Activated CD4-positive, alpha-beta memory T cell treated with anti-CD3 and anti-CD28 coated beads, Interleukin-2, amount 10 ng/mL, durations not matched to agents 7 days and 5 days (primary cell): ENCODE measurements around the gene FNTB. TPM values are rescaled to one million over a fixed set of nuclear protein-coding genes. Genes with fewer than 3 reads are reported as not detected.

Experiments
- CTCF ChIA-PET: fragments of 350-600 bp; sonication (Branson Sonifier 250); formaldehyde crosslinking; loops from one replicate; lab custom pipeline; 2021; ENCODE audit warnings: antibody characterized with exemption, inconsistent platforms; lab: Charles Lee
- POLR2A ChIA-PET: fragments of 350-600 bp; sonication (Branson Sonifier 250); formaldehyde crosslinking; loops from one replicate; lab custom pipeline; 2021; ENCODE audit warnings: antibody characterized with exemption; lab: Charles Lee
- DNase-seq: peaks from one replicate; pipeline ENCODE4 v3.0.0-alpha.2; 2020
- H3K27ac Mint-ChIP-seq: one replicate; pipeline ENCODE4 v1.8.0; 2021; ENCODE audit warnings: mild to moderate bottlenecking, mixed read lengths
- H3K27me3 Mint-ChIP-seq: one replicate; pipeline ENCODE4 v1.8.0; 2021; ENCODE audit warnings: mixed read lengths
- H3K36me3 Mint-ChIP-seq: one replicate; pipeline ENCODE4 v1.8.0; 2021; ENCODE audit warnings: low read depth, mixed read lengths
- H3K4me1 Mint-ChIP-seq: one replicate; pipeline ENCODE4 v1.8.0; 2021; ENCODE audit warnings: mixed read lengths
- H3K4me3 Mint-ChIP-seq: one replicate; pipeline ENCODE4 v1.8.0; 2021; ENCODE audit warnings: mild to moderate bottlenecking, mixed read lengths
- H3K9me3 Mint-ChIP-seq: one replicate; pipeline ENCODE4 v1.8.0; 2021; ENCODE audit warnings: mixed read lengths
- total RNA-seq, 2 experiments: library from RNA; stranded (reverse); gene quantifications; one replicate each; pipeline ENCODE4 v1.2.3, GENCODE V29; 2021

The FNTB gene
- total RNA-seq, 2 experiments from 2014 or later: 12.3 to 16.1 TPM

- peaks cover 32% of the 10 kb centered on the region for H3K36me3 Mint-ChIP-seq
- H3K4me1 Mint-ChIP-seq: peaks cover 8% of the 10 kb centered on the region
- POLR2A ChIA-PET: no interaction called here
- no peaks in the 10 kb centered on the region for H3K9me3 Mint-ChIP-seq
- no peak overlapping the region for H3K4me3 Mint-ChIP-seq
- CTCF ChIA-PET: interaction anchor here (1.5 kb wide), 1 partner anchor 14 kb away, joined by 3 read pairs; no protein-coding TSS in a partner anchor
- DNase-seq: no peak
- no peaks in the 10 kb centered on the region for H3K27me3 Mint-ChIP-seq
- no peak overlapping the region for H3K27ac Mint-ChIP-seq
Observed at GRCh38 chr14:65053466-65053865, 66.8 kb downstream of the FNTB start.

GRCh38 chr14:65054471-65055085 lies 67.9 kb downstream of the FNTB start:
- Mint-ChIP-seq H3K4me1 (peaks cover 3% of the 10 kb centered on the region), H3K27me3 (no peaks in the 10 kb centered on the region), H3K9me3 (no peaks in the 10 kb centered on the region), H3K36me3 (peaks cover 34% of the 10 kb centered on the region), H3K4me3 (no peak overlapping the region), H3K27ac (no peak overlapping the region)
- DNase-seq: no peak
- ChIA-PET CTCF (interaction anchor here (1.5 kb wide), 1 partner anchor 13 kb away, joined by 3 read pairs; no protein-coding TSS in a partner anchor), POLR2A (interaction anchor here (0.8 kb wide), 1 partner anchor 68 kb away, joined by 3 read pairs; the partner anchor contains the start of gene FNTB)

- CTCF ChIA-PET: no interaction called here
- no peaks in the 10 kb centered on the region for H3K9me3 Mint-ChIP-seq
- H3K4me1 Mint-ChIP-seq: peaks cover 2% of the 10 kb centered on the region
- H3K27me3 Mint-ChIP-seq: no peaks in the 10 kb centered on the region
- no peak for DNase-seq
- H3K27ac Mint-ChIP-seq: no peak overlapping the region
- no peak overlapping the region for H3K4me3 Mint-ChIP-seq
- H3K36me3 Mint-ChIP-seq: peaks cover 50% of the 10 kb centered on the region
- POLR2A ChIA-PET: no interaction called here
Observed at GRCh38 chr14:65057695-65058094, 71.0 kb downstream of the FNTB start.

GRCh38 chr14:65062096-65063075 lies 75.7 kb downstream of the FNTB start:
- ChIA-PET POLR2A (no interaction called here), CTCF (no interaction called here)
- Mint-ChIP-seq H3K27me3 (no peaks in the 10 kb centered on the region), H3K4me3 (no peak overlapping the region), H3K36me3 (peaks cover 66% of the 10 kb centered on the region), H3K27ac (no peak overlapping the region), H3K4me1 (no peaks in the 10 kb centered on the region), H3K9me3 (no peaks in the 10 kb centered on the region)
- DNase-seq: no peak

GRCh38 chr14:65065719-65066118 lies 79.0 kb downstream of the FNTB start:
- no peak for DNase-seq
- Mint-ChIP-seq H3K27ac (no peak overlapping the region), H3K36me3 (peaks cover 57% of the 10 kb centered on the region), H3K4me1 (no peaks in the 10 kb centered on the region), H3K9me3 (no peaks in the 10 kb centered on the region), H3K27me3 (no peaks in the 10 kb centered on the region), H3K4me3 (no peak overlapping the region)
- ChIA-PET CTCF (no interaction called here), POLR2A (interaction anchor here (1.4 kb wide), 1 partner anchor 32 kb away, joined by 3 read pairs; no protein-coding TSS in a partner anchor)

- H3K9me3 Mint-ChIP-seq: no peaks in the 10 kb centered on the region
- H3K36me3 Mint-ChIP-seq: peaks cover 33% of the 10 kb centered on the region
- DNase-seq: no peak
- H3K27me3 Mint-ChIP-seq: no peaks in the 10 kb centered on the region
- no peak overlapping the region for H3K4me3 Mint-ChIP-seq
- H3K4me1 Mint-ChIP-seq: peaks cover 10% of the 10 kb centered on the region
- POLR2A ChIA-PET: no interaction called here
- CTCF ChIA-PET: no interaction called here
- H3K27ac Mint-ChIP-seq: no peak overlapping the region
Observed at GRCh38 chr14:65069874-65070413, 83.2 kb downstream of the FNTB start.

- ChIA-PET CTCF (no interaction called here), POLR2A (no interaction called here)
- no peak overlapping the region for H3K4me3 Mint-ChIP-seq
- H3K4me1 Mint-ChIP-seq: peaks cover 15% of the 10 kb centered on the region
- H3K36me3 Mint-ChIP-seq: peaks cover 33% of the 10 kb centered on the region
- H3K27me3 Mint-ChIP-seq: no peaks in the 10 kb centered on the region
- no peak for DNase-seq
- no peaks in the 10 kb centered on the region for H3K9me3 Mint-ChIP-seq
- no peak overlapping the region for H3K27ac Mint-ChIP-seq
Observed at GRCh38 chr14:65070471-65070976, 83.8 kb downstream of the FNTB start.

- H3K27me3 Mint-ChIP-seq: no peaks in the 10 kb centered on the region
- no peak overlapping the region for H3K27ac Mint-ChIP-seq
- H3K36me3 Mint-ChIP-seq: peaks cover 36% of the 10 kb centered on the region
- CTCF ChIA-PET: no interaction called here
- peaks cover 15% of the 10 kb centered on the region for H3K4me1 Mint-ChIP-seq
- no peaks in the 10 kb centered on the region for H3K9me3 Mint-ChIP-seq
- POLR2A ChIA-PET: no interaction called here
- no peak for DNase-seq
- H3K4me3 Mint-ChIP-seq: no peak overlapping the region
Observed at GRCh38 chr14:65071544-65071943, 84.8 kb downstream of the FNTB start.

GRCh38 chr14:65072256-65072655 lies 85.6 kb downstream of the FNTB start:
- CTCF ChIA-PET: interaction anchor here (0.9 kb wide), 1 partner anchor 18 kb away, joined by 3 read pairs; no protein-coding TSS in a partner anchor
- no peaks in the 10 kb centered on the region for H3K27me3 Mint-ChIP-seq
- peaks cover 41% of the 10 kb centered on the region for H3K36me3 Mint-ChIP-seq
- no peak for DNase-seq
- H3K27ac Mint-ChIP-seq: no peak overlapping the region
- no peaks in the 10 kb centered on the region for H3K9me3 Mint-ChIP-seq
- peaks cover 15% of the 10 kb centered on the region for H3K4me1 Mint-ChIP-seq
- POLR2A ChIA-PET: no interaction called here
- no peak overlapping the region for H3K4me3 Mint-ChIP-seq

- no peak for DNase-seq
- Mint-ChIP-seq H3K4me1 (peaks cover 19% of the 10 kb centered on the region), H3K27me3 (no peaks in the 10 kb centered on the region), H3K36me3 (peaks cover 48% of the 10 kb centered on the region), H3K4me3 (no peak overlapping the region), H3K27ac (no peak overlapping the region), H3K9me3 (no peaks in the 10 kb centered on the region)
- POLR2A ChIA-PET: interaction anchor here (1.7 kb wide), 1 partner anchor 21 kb away, joined by 4 read pairs; no protein-coding TSS in a partner anchor
- CTCF ChIA-PET: interaction anchor here (0.9 kb wide), 1 partner anchor 17 kb away, joined by 3 read pairs; no protein-coding TSS in a partner anchor
Observed at GRCh38 chr14:65072937-65073336, 86.2 kb downstream of the FNTB start.

- ChIA-PET CTCF (no interaction called here), POLR2A (interaction anchor here (1.1 to 1.7 kb wide), 2 partner anchors 21 to 26 kb away, joined by 3 to 4 read pairs; no protein-coding TSS in a partner anchor)
- Mint-ChIP-seq H3K4me3 (no peak overlapping the region), H3K27me3 (no peaks in the 10 kb centered on the region), H3K4me1 (peaks cover 19% of the 10 kb centered on the region), H3K36me3 (peaks cover 48% of the 10 kb centered on the region), H3K9me3 (no peaks in the 10 kb centered on the region), H3K27ac (peak overlapping the region; percentile 9)
- no peak for DNase-seq
Observed at GRCh38 chr14:65073605-65074201, 87.0 kb downstream of the FNTB start.

GRCh38 chr14:65074449-65075150 lies 87.9 kb downstream of the FNTB start:
- DNase-seq: no peak
- Mint-ChIP-seq H3K27ac (peak overlapping the region; percentile 4), H3K4me1 (peaks cover 27% of the 10 kb centered on the region), H3K4me3 (no peak overlapping the region), H3K9me3 (no peaks in the 10 kb centered on the region), H3K36me3 (peaks cover 56% of the 10 kb centered on the region), H3K27me3 (no peaks in the 10 kb centered on the region)
- ChIA-PET CTCF (no interaction called here), POLR2A (interaction anchor here (1.1 to 1.7 kb wide), 2 partner anchors 22 to 27 kb away, joined by 3 to 4 read pairs; no protein-coding TSS in a partner anchor)
